ENCODE data around the gene RPL13.

Gene RPL13

GRCh38 chr16:89600427-89600826, 39.9 kb downstream of the RPL13 start:
- no peak for DNase-seq

- no peak for DNase-seq
Observed at GRCh38 chr16:89600956-89601355, 40.5 kb downstream of the RPL13 start.

- DNase-seq, result no peak
Observed at GRCh38 chr16:89601906-89602272, 41.4 kb downstream of the RPL13 start.

- DNase-seq, result peak; percentile 53 to 75
Observed at GRCh38 chr16:89602273-89602951, 41.9 kb downstream of the RPL13 start.

- no peak for DNase-seq
Observed at GRCh38 chr16:89602952-89603590, 42.6 kb downstream of the RPL13 start.

- DNase-seq, result no peak
Observed at GRCh38 chr16:89604764-89605163, 44.3 kb downstream of the RPL13 start.

GRCh38 chr16:89605186-89605970, 44.9 kb downstream of the RPL13 start:
- no peak for DNase-seq

- no peak for DNase-seq
Observed at GRCh38 chr16:89606006-89606405, 45.5 kb downstream of the RPL13 start.

GRCh38 chr16:89607453-89607852, 47.0 kb downstream of the RPL13 start:
- DNase-seq, result no peak

GRCh38 chr16:89607937-89608740, 47.7 kb downstream of the RPL13 start:
- DNase-seq, result no peak

GRCh38 chr16:89610108-89610453, 49.6 kb downstream of the RPL13 start:
- no peak for DNase-seq

GRCh38 chr16:89612415-89613166, 52.1 kb downstream of the RPL13 start:
- DNase-seq, result no peak

GRCh38 chr16:89613231-89613953, 52.9 kb downstream of the RPL13 start, which contains the start of gene DPEP1:
TSS of gene DPEP1 (plus strand) at chr16:89613642. CDS start at chr16:89630411, 16,769 bp downstream.
- no peak for DNase-seq

GRCh38 chr16:89613954-89614459, 53.5 kb downstream of the RPL13 start:
- DNase-seq, result no peak

Measured in SW 1271 (cell line).